Thyroid gland (tissue), 4 donors: ENCODE results near the gene NT5DC1.

Experiments
- POLR2A ChIP-seq, 2 donors: fragments of 450-650 bp; IDR thresholded peaks; one replicate each; pipeline ENCODE4 v1.6.1; 2017; ENCODE audit warnings: antibody characterized with exemption in 2 of 2, mild to moderate bottlenecking in 2 of 2, moderate library complexity in 1 of 2
- TF ChIP-seq, protein P1 (sequence below), 6 experiments: fragments of 200-600 bp in 3 of 6; fragments of 450-650 bp in 3 of 6; sonication (generic) in 3 of 6; IDR thresholded peaks; one replicate each; pipeline ENCODE4 v1.5.1; 2016 to 2019; ENCODE audit warnings: antibody characterized with exemption in 6 of 6, mild to moderate bottlenecking in 2 of 6, inconsistent platforms in 1 of 6, moderate library complexity in 1 of 6

DNA sequence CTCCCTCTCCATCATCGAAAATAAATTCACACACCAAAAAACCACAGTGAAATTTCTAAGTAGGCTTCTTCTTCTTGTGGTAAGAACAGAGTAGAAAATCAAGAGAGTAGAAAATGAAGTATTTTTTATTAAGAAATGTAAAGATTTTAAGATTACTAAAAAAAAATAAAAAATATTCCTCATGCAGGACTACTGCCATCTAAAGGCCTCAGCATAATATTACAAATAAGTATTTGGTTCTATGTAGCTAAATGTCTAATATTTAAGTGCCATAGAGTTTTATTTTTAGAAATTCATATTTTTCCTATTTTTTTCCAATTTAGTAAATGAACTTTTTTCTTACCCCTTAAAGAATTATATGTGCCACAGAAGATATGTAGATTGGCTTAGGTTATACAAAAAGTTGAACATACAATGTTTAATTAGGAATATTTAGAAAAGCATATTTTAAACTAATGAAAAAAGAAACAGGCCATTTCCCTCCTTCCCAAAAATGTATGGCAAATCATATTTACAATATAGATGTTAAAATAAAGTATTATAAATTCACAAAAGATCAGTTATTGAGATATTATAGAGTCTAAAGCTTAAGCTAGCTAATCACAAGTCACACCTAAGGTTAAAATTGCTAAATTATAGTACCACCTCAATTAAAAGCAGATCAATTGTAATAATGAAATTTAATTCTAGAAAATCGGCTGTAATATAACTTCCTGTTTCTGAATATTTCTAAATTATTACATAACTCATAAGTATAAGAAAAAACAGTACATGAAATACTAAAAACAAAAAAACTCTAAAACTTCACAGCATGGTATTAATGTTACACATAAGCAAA, 3.5 kb upstream of the NT5DC1 start:
- TF ChIP-seq POLR2A (IDR thresholded peaks at IDR 0.05) = no peak
- TF ChIP-seq, protein P1, sequence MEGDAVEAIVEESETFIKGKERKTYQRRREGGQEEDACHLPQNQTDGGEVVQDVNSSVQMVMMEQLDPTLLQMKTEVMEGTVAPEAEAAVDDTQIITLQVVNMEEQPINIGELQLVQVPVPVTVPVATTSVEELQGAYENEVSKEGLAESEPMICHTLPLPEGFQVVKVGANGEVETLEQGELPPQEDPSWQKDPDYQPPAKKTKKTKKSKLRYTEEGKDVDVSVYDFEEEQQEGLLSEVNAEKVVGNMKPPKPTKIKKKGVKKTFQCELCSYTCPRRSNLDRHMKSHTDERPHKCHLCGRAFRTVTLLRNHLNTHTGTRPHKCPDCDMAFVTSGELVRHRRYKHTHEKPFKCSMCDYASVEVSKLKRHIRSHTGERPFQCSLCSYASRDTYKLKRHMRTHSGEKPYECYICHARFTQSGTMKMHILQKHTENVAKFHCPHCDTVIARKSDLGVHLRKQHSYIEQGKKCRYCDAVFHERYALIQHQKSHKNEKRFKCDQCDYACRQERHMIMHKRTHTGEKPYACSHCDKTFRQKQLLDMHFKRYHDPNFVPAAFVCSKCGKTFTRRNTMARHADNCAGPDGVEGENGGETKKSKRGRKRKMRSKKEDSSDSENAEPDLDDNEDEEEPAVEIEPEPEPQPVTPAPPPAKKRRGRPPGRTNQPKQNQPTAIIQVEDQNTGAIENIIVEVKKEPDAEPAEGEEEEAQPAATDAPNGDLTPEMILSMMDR (IDR thresholded peaks at IDR 0.05) = peak in 4 of 6 experiments; percentile 18 to 59 (median 52)
